A549 (cell line): ENCODE results near the gene BTBD10. TPM values are rescaled to one million over a fixed set of nuclear protein-coding genes. Genes with fewer than 3 reads are reported as not detected.
A peak's percentile ranks its signal among the peaks of the same experiment; 100 is the strongest.

ENCODE experiments used
- ATAC-seq, 2 experiments: fragments of 200-7000 bp in 1 of 2; fragments of >200 bp in 1 of 2; cut with Nextera tagmentation in 1 of 2; cut with Tn5 transposase in 1 of 2; 3 replicates each; pipeline versions ENCODE4 v1.8.0 to v1.9.1; 2018 to 2020; ENCODE audit warnings: mild to moderate bottlenecking in 1 of 2, moderate library complexity in 1 of 2
- CTCF ChIA-PET: fragments of 300-600 bp; sonication (Branson Sonifier 250); formaldehyde crosslinking; extraction: SDS; loops from one replicate; lab custom pipeline; 2021; ENCODE audit warnings: antibody characterized with exemption, inconsistent platforms; lab: Yijun Ruan, JAX
- POLR2A ChIA-PET: fragments of 350-600 bp; formaldehyde crosslinking; extraction: SDS; loops from one replicate; lab custom pipeline; 2021; ENCODE audit warnings: antibody characterized with exemption, inconsistent platforms; lab: Yijun Ruan, JAX
- DNase-seq, 2 experiments: peaks; one replicate each; pipeline versions ENCODE4 v3.0.0 to v3.0.0-alpha.2; 2011 to 2016; ENCODE audit warnings: low read depth in 1 of 2, low spot score in 1 of 2
- FAIRE-seq: peaks from 2 replicates; lab custom pipeline; 2011; peaks lifted over from hg19 to GRCh38; lab: Jason Lieb, UNC
- H3K27ac ChIP-seq, 2 experiments: fragments of >200 bp; sonication (Bioruptor Twin); formaldehyde crosslinking; 3 replicates each; pipeline ENCODE4 v1.5.1; 2016 to 2017
- H3K4me1 ChIP-seq: fragments of >200 bp; sonication (Bioruptor Twin); formaldehyde crosslinking; 3 replicates; pipeline ENCODE4 v1.6.1; 2016
- H3K4me2 ChIP-seq: fragments of >200 bp; sonication (Bioruptor Twin); formaldehyde crosslinking; 3 replicates; pipeline ENCODE4 v1.6.1; 2016
- H3K4me3 ChIP-seq: fragments of >200 bp; sonication (Bioruptor Twin); formaldehyde crosslinking; 3 replicates; pipeline ENCODE4 v1.5.1; 2016
- H3K9me3 ChIP-seq: fragments of >200 bp; sonication (Bioruptor Twin); formaldehyde crosslinking; 3 replicates; pipeline ENCODE4 v1.6.1; 2016
- CBX2 ChIP-seq: fragments of 200-600 bp; sonication (generic); IDR thresholded peaks from 2 replicates; pipeline ENCODE4 v1.6.1; 2016; ENCODE audit warnings: low read depth, mild to moderate bottlenecking, borderline replicate concordance
- CEBPB ChIP-seq, 2 experiments: fragments of >200 bp in 1 of 2; sonication (Bioruptor Twin) in 1 of 2; formaldehyde crosslinking in 1 of 2; IDR thresholded peaks; 2 replicates each; pipeline ENCODE4 v1.6.1; 2012 to 2016
- E2F6 ChIP-seq: IDR thresholded peaks from 2 replicates; pipeline ENCODE4 v1.6.1; 2012; ENCODE audit warnings: low read depth, borderline replicate concordance
- EHF ChIP-seq: fragments of 250-450 bp; sonication (Bioruptor Pico); IDR thresholded peaks from 2 replicates; pipeline ENCODE4 v1.5.0; 2020; ENCODE audit warnings: mild to moderate bottlenecking
- EP300 ChIP-seq, 2 experiments: fragments of >200 bp; sonication (Bioruptor Twin); formaldehyde crosslinking; IDR thresholded peaks; 2 replicates in 1 of 2; 3 replicates in 1 of 2; pipeline ENCODE4 v1.6.1; 2016 to 2017
- ESRRA ChIP-seq: fragments of 150-350 bp; IDR thresholded peaks from 2 replicates; pipeline ENCODE4 v1.6.1; 2014; ENCODE audit warnings: mild to moderate bottlenecking, low read length, borderline replicate concordance
- FOSL2 ChIP-seq, 2 experiments: fragments of 450-650 bp in 1 of 2; fragments of >200 bp in 1 of 2; sonication (Bioruptor Twin) in 1 of 2; formaldehyde crosslinking; IDR thresholded peaks; 2 replicates each; pipeline versions ENCODE4 v1.5.0 to v1.6.1; 2016 to 2020; ENCODE audit warnings: mild to moderate bottlenecking in 1 of 2, moderate library complexity in 1 of 2
- GATA3 ChIP-seq: IDR thresholded peaks from 2 replicates; pipeline ENCODE4 v1.6.1; 2012; ENCODE audit warnings: borderline replicate concordance
- HDAC2 ChIP-seq: fragments of 200-600 bp; sonication (generic); IDR thresholded peaks from 2 replicates; pipeline ENCODE4 v1.6.1; 2016
- HES2 ChIP-seq: fragments of >200 bp; sonication (Bioruptor Twin); formaldehyde crosslinking; IDR thresholded peaks from 2 replicates; pipeline ENCODE4 v1.6.1; 2016
- HMGXB4 ChIP-seq: fragments of 250-450 bp; sonication (Bioruptor Pico); IDR thresholded peaks from 2 replicates; pipeline ENCODE4 v1.5.0; 2021; ENCODE audit warnings: mild to moderate bottlenecking, moderate library complexity, borderline replicate concordance
- HOXB13 ChIP-seq: fragments of 250-450 bp; sonication (Bioruptor Pico); IDR thresholded peaks from 2 replicates; pipeline ENCODE4 v1.5.0; 2020; ENCODE audit warnings: low read depth, mild to moderate bottlenecking, moderate library complexity
- KDM5A ChIP-seq: fragments of 200-600 bp; sonication (generic); IDR thresholded peaks from 2 replicates; pipeline ENCODE4 v1.6.1; 2016; ENCODE audit warnings: antibody characterized with exemption, mild to moderate bottlenecking
- MAX ChIP-seq: IDR thresholded peaks from 2 replicates; pipeline ENCODE4 v1.6.1; 2012
- MYC ChIP-seq: IDR thresholded peaks from 2 replicates; pipeline ENCODE4 v1.6.1; 2012; ENCODE audit warnings: mild to moderate bottlenecking, inconsistent platforms, low read length, improper control_type of control experiment, borderline replicate concordance
- NFE2L2 ChIP-seq: fragments of 150-350 bp; conservative IDR thresholded peaks from 2 replicates; pipeline ENCODE4 v1.6.1; 2014; ENCODE audit warnings: low read length
- NPAS2 ChIP-seq: fragments of 250-450 bp; sonication (Bioruptor Pico); IDR thresholded peaks from 2 replicates; pipeline ENCODE4 v1.8.0; 2022; ENCODE audit warnings: mild to moderate bottlenecking, moderate library complexity, borderline replicate concordance
- PBX3 ChIP-seq: IDR thresholded peaks from 2 replicates; pipeline ENCODE4 v1.6.1; 2012
- POLR2AphosphoS2 ChIP-seq: conservative IDR thresholded peaks from 2 replicates; pipeline ENCODE4 v1.6.1; 2012; ENCODE audit warnings: low read length, improper control_type of control experiment, inconsistent platforms
- RAD21 ChIP-seq, 2 experiments: fragments of >200 bp in 1 of 2; sonication (Bioruptor Twin) in 1 of 2; formaldehyde crosslinking in 1 of 2; IDR thresholded peaks in 1 of 2; conservative IDR thresholded peaks in 1 of 2; 2 replicates in 1 of 2; 3 replicates in 1 of 2; pipeline ENCODE4 v1.6.1; 2012 to 2018; ENCODE audit warnings: inconsistent platforms in 1 of 2
- REST ChIP-seq: fragments of 200-600 bp; sonication (generic); IDR thresholded peaks from 2 replicates; pipeline ENCODE4 v1.6.1; 2016; ENCODE audit warnings: antibody characterized with exemption, mild to moderate bottlenecking, moderate library complexity
- RNF2 ChIP-seq: fragments of 200-600 bp; sonication (generic); IDR thresholded peaks from 2 replicates; pipeline ENCODE4 v1.6.1; 2016; ENCODE audit warnings: low read depth, mild to moderate bottlenecking, antibody characterized with exemption, moderate library complexity, borderline replicate concordance
- SREBF2 ChIP-seq: fragments of 450-650 bp; IDR thresholded peaks from 2 replicates; pipeline ENCODE4 v1.6.1; 2014; ENCODE audit warnings: mild to moderate bottlenecking, moderate library complexity
- USF2 ChIP-seq: fragments of 450-650 bp; IDR thresholded peaks from 2 replicates; pipeline ENCODE4 v1.6.1; 2014; ENCODE audit warnings: antibody characterized with exemption
- WGBS: methylation state at CpG from one replicate; pipeline ENCODE4 v1.1.6; 2017; ENCODE audit errors: missing lambda C conversion rate; 5-methylcytosine and 5-hydroxymethylcytosine counted together
- polyA plus RNA-seq, 4 experiments: library from polyadenylated mRNA; depleted of rRNA in 3 of 4; stranded (reverse); fragments of >200 nt; fragmentation: RNase III in 1 of 4; extraction: RNeasy Plus Mini Kit Qiagen cat#74134 plus additional on column Dnase treatment in 1 of 4; gene quantifications; 2 replicates in 3 of 4; 3 replicates in 1 of 4; pipeline ENCODE4 v1.2.3, GENCODE V29; 2011 to 2017

Gene BTBD10
- polyA plus RNA-seq, 2 of the 4 experiments (the other 2 are of a cell fraction): 33.7 to 54.2 TPM

- Histone ChIP-seq H3K27ac (no peak overlapping the region), H3K4me2 (no peak overlapping the region), H3K9me3 (no peaks in the 10 kb centered on the region)
- CTCF ChIA-PET: interaction anchor here (0.5 to 4.6 kb wide), 6 partner anchors 19 to 157 kb away, joined by 3 to 21 read pairs (median 4); no protein-coding TSS in a partner anchor
- ATAC-seq (peak; percentile 54 to 58; a peak in 3 of 6 replicates), FAIRE-seq (no peak)
- POLR2A ChIA-PET: no interaction called here
- TF ChIP-seq RAD21 (conservative IDR thresholded peaks at IDR 0.05 in 1 of 2, IDR thresholded peaks at IDR 0.05 in 1 of 2) (no peak), NPAS2 (CRISPR knock-in tag) (no peak), REST (no peak), FOSL2 (IDR thresholded peaks at IDR 0.05) (no peak), FOSL2 (CRISPR knock-in tag; IDR thresholded peaks at IDR 0.05) (no peak), EP300 (IDR thresholded peaks at IDR 0.05) (no peak), NFE2L2 (no peak), EHF (CRISPR knock-in tag) (no peak), GATA3 (no peak), CBX2 (no peak), USF2 (no peak), HES2 (no peak), HMGXB4 (CRISPR knock-in tag) (no peak), POLR2AphosphoS2 (no peak), RNF2 (no peak), ESRRA (no peak)
- TF ChIP-seq, all 56 proteins: peak for 0
- peaks cover 6% of the 10 kb centered on the region; the same call in 1 of the 3 replicates for H3K4me1 ChIP-seq
- WGBS: 75% methylated on average over 4 of the region's 4 CpGs
- H3K4me3 ChIP-seq: no peak overlapping the region
- peak in 1 of 2 experiments; percentile 8 for DNase-seq
These were observed 95.9 kb downstream of the BTBD10 start for GRCh38 chr11:13367115-13367514.

GRCh38 chr11:13366266-13367026 lies 96.6 kb downstream of the BTBD10 start:
- FAIRE-seq: no peak
- no peak for ATAC-seq
- Histone ChIP-seq H3K4me3 (no peak overlapping the region), H3K27ac (no peak overlapping the region), H3K4me1 (peaks cover 6% of the 10 kb centered on the region; the same call in 1 of the 3 replicates), H3K9me3 (no peaks in the 10 kb centered on the region), H3K4me2 (no peak overlapping the region)
- ChIA-PET POLR2A (no interaction called here), CTCF (interaction anchor here (1.0 to 4.6 kb wide), 5 partner anchors 20 to 157 kb away, joined by 3 to 21 read pairs (median 4); no protein-coding TSS in a partner anchor)
- 92% methylated on average over 7 of the region's 7 CpGs for WGBS
- no peak for DNase-seq
- TF ChIP-seq SREBF2 (no peak), CEBPB (IDR thresholded peaks at IDR 0.05) (no peak), KDM5A (no peak), MAX (no peak), MYC (no peak), HDAC2 (no peak), PBX3 (no peak), HOXB13 (CRISPR knock-in tag) (no peak), HMGXB4 (CRISPR knock-in tag) (no peak), E2F6 (no peak)
